Measurements from ENCODE around the gene NSD2.

The NSD2 gene

DNA sequence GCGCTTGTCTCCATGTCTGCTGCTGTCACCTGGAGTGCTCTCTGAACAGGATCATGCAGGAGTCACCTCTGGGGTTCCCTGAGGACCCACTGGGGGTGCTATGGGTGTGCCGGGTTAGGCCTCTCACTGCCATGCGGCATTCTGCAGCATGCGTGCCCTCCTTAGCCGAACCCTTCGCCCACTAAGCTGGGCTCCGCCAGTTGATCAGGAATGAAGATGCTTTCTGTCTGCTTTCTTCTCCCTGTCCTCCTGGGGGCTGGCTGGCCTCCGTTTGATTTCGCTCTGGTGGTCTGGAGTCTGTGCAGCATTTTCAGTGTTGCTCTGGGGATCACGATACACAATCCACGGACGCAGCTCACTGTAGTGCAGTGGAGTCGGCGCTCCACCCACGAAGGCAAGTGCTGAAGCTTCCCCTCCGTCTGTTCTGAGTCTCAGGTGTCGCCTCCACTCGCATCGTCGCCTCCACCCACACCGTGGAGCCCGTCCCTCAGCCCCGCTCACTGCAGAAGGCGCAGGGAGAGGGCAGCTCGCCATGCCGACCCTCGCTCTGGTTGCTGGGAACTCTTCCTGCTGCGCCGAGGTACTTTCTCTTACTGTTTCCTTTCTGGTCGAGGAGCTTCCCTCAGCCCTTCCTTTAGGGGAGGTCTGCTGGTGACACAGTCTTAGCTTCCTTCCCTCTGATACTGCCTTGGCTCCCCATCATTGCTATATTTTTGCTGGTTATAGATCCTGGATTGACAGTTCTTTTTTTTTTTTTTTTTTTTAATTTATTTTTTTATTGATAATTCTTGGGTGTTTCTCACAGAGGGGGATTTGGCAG, 44.5 kb upstream of the NSD2 start:
- H4K20me1 ChIP-seq (ENCODE audit: insufficient read depth, low read length) = no peaks in the 10 kb centered on the region
- ATAC-seq (ENCODE audit: insufficient read depth, low read depth) (no peak), DNase-seq (no peak)
- peaks cover 66% of the 10 kb centered on the region for H3K36me3 ChIP-seq (ENCODE audit: insufficient read depth, low read length)
- H3K9ac ChIP-seq (ENCODE audit: low read depth, low read length) = no peak overlapping the region
- H2AFZ ChIP-seq (ENCODE audit: low read depth, low read length) = no peak overlapping the region
- H3K27ac ChIP-seq (ENCODE audit: low read length) = no peak overlapping the region
- H3K4me2 ChIP-seq (ENCODE audit: insufficient read depth, low read length) = no peak overlapping the region
- no peaks in the 10 kb centered on the region for H3K79me2 ChIP-seq (ENCODE audit: insufficient read depth, low read length)
- no peaks in the 10 kb centered on the region for H3K27me3 ChIP-seq (ENCODE audit: insufficient read depth, low read length, poor library complexity)
- TF ChIP-seq, protein P1, sequence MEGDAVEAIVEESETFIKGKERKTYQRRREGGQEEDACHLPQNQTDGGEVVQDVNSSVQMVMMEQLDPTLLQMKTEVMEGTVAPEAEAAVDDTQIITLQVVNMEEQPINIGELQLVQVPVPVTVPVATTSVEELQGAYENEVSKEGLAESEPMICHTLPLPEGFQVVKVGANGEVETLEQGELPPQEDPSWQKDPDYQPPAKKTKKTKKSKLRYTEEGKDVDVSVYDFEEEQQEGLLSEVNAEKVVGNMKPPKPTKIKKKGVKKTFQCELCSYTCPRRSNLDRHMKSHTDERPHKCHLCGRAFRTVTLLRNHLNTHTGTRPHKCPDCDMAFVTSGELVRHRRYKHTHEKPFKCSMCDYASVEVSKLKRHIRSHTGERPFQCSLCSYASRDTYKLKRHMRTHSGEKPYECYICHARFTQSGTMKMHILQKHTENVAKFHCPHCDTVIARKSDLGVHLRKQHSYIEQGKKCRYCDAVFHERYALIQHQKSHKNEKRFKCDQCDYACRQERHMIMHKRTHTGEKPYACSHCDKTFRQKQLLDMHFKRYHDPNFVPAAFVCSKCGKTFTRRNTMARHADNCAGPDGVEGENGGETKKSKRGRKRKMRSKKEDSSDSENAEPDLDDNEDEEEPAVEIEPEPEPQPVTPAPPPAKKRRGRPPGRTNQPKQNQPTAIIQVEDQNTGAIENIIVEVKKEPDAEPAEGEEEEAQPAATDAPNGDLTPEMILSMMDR (IDR thresholded peaks at IDR 0.05; ENCODE audit: borderline replicate concordance, extremely low read depth, low read length, poor library complexity, severe bottlenecking) = peak; percentile 10
- no peak for TF ChIP-seq EZH2 (IDR thresholded peaks at IDR 0.05; ENCODE audit: borderline replicate concordance, low read depth, low read length, severe bottlenecking)
- H3K4me3 ChIP-seq (ENCODE audit: low read depth in 1 of 2, low read length in 2 of 2) = no peak overlapping the region
- no peaks in the 10 kb centered on the region for H3K9me3 ChIP-seq (ENCODE audit: insufficient read depth, low read length, severe bottlenecking)
- peaks cover 27% of the 10 kb centered on the region for H3K4me1 ChIP-seq (ENCODE audit: insufficient read depth, low read length)

- DNase-seq (peak; percentile 69), ATAC-seq (ENCODE audit: insufficient read depth, low read depth) (peak; percentile 58)
- Histone ChIP-seq H3K79me2 (ENCODE audit: insufficient read depth, low read length) (peaks cover 6% of the 10 kb centered on the region; the same call in 1 of the 2 replicates), H4K20me1 (ENCODE audit: insufficient read depth, low read length) (no peaks in the 10 kb centered on the region), H3K4me3 (ENCODE audit: low read depth in 1 of 2, low read length in 2 of 2) (no peak overlapping the region), H2AFZ (ENCODE audit: low read depth, low read length) (no peak overlapping the region), H3K4me2 (ENCODE audit: insufficient read depth, low read length) (peak overlapping the region; percentile 58), H3K27ac (ENCODE audit: low read length) (peak overlapping the region; percentile 99), H3K9ac (ENCODE audit: low read depth, low read length) (peak overlapping the region; percentile 58), H3K4me1 (ENCODE audit: insufficient read depth, low read length) (peaks cover 59% of the 10 kb centered on the region), H3K27me3 (ENCODE audit: insufficient read depth, low read length, poor library complexity) (no peaks in the 10 kb centered on the region), H3K36me3 (ENCODE audit: insufficient read depth, low read length) (peaks cover 65% of the 10 kb centered on the region), H3K9me3 (ENCODE audit: insufficient read depth, low read length, severe bottlenecking) (no peaks in the 10 kb centered on the region)
- TF ChIP-seq EZH2 (IDR thresholded peaks at IDR 0.05; ENCODE audit: borderline replicate concordance, low read depth, low read length, severe bottlenecking) = no peak
- TF ChIP-seq, protein P1 (IDR thresholded peaks at IDR 0.05; ENCODE audit: borderline replicate concordance, extremely low read depth, low read length, poor library complexity, severe bottlenecking) = peak; percentile 14
Measured at GRCh38 chr4:1830234-1830633, 41.0 kb upstream of the NSD2 start.

DNA sequence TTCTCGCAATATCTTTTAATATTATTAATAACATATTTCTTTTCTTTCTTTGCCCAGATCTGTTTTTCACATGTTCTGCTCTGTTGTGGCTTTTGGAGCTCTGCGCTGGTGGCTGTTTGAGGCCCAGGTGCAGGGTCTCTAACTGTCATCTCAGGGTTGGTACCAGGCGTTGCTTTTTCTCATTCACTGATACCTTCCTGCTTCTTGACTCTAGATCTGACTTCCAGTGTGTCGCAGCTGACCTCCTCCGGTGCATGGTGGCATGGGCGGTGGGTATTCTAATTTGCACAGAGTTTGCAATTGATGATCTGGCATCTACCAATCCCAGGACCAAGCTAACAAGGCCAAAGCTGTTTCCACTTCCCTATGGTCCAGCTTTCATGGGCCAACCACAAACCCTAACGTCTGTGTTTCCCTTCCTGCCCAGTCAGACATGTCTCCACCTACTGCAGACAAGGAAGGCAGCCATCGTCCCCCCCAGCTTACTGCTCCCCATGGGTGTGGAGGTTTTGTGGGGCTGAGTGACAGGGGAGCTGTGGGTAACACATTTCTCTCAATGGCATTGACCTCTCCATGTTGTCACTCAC, 40.5 kb upstream of the NSD2 start:
- H3K9ac ChIP-seq (ENCODE audit: low read depth, low read length) = peak overlapping the region; percentile 58
- ATAC-seq (ENCODE audit: insufficient read depth, low read depth) (peak; percentile 90), DNase-seq (peak; percentile 87)
- H3K36me3 ChIP-seq (ENCODE audit: insufficient read depth, low read length) = peaks cover 65% of the 10 kb centered on the region
- peaks cover 59% of the 10 kb centered on the region for H3K4me1 ChIP-seq (ENCODE audit: insufficient read depth, low read length)
- H3K4me2 ChIP-seq (ENCODE audit: insufficient read depth, low read length) = peak overlapping the region; percentile 58
- peaks cover 8% of the 10 kb centered on the region; the same call in 1 of the 2 replicates for H3K79me2 ChIP-seq (ENCODE audit: insufficient read depth, low read length)
- no peaks in the 10 kb centered on the region for H3K27me3 ChIP-seq (ENCODE audit: insufficient read depth, low read length, poor library complexity)
- H2AFZ ChIP-seq (ENCODE audit: low read depth, low read length) = peak overlapping the region; percentile 67
- peak overlapping the region in 1 of 2 experiments; percentile 44; a peak in 2 of 4 replicates for H3K4me3 ChIP-seq (ENCODE audit: low read depth in 1 of 2, low read length in 2 of 2)
- no peaks in the 10 kb centered on the region for H3K9me3 ChIP-seq (ENCODE audit: insufficient read depth, low read length, severe bottlenecking)
- H4K20me1 ChIP-seq (ENCODE audit: insufficient read depth, low read length) = no peaks in the 10 kb centered on the region
- peak overlapping the region; percentile 99 for H3K27ac ChIP-seq (ENCODE audit: low read length)
- TF ChIP-seq EZH2 (IDR thresholded peaks at IDR 0.05; ENCODE audit: borderline replicate concordance, low read depth, low read length, severe bottlenecking) = no peak
- TF ChIP-seq, protein P1 (IDR thresholded peaks at IDR 0.05; ENCODE audit: borderline replicate concordance, extremely low read depth, low read length, poor library complexity, severe bottlenecking) = peak; percentile 57

Data from DND-41 (cell line).